ENCODE results near the gene HTRA3.

DNA sequence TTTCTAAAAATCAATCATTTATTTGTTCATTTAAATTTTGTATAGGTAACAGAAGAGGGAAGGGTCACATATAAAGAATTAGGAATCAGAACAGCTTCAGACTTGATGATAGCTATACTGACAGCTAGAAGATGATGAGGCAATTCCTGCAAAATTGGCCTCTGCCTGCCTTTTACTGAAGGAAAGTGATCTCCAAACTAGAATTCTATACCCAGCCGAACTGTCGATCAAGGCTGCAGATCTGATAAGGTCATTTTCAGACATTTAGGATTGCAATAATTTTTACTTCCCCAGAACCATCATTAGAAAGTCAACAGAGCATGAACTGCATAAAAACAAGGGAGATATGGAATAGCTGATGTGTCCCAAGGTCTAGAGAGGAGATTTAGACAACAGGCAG is 66.3 kb downstream of the HTRA3 start:
- TF ChIP-seq, protein P1, sequence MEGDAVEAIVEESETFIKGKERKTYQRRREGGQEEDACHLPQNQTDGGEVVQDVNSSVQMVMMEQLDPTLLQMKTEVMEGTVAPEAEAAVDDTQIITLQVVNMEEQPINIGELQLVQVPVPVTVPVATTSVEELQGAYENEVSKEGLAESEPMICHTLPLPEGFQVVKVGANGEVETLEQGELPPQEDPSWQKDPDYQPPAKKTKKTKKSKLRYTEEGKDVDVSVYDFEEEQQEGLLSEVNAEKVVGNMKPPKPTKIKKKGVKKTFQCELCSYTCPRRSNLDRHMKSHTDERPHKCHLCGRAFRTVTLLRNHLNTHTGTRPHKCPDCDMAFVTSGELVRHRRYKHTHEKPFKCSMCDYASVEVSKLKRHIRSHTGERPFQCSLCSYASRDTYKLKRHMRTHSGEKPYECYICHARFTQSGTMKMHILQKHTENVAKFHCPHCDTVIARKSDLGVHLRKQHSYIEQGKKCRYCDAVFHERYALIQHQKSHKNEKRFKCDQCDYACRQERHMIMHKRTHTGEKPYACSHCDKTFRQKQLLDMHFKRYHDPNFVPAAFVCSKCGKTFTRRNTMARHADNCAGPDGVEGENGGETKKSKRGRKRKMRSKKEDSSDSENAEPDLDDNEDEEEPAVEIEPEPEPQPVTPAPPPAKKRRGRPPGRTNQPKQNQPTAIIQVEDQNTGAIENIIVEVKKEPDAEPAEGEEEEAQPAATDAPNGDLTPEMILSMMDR (conservative IDR thresholded peaks at IDR 0.05), result no peak
- TF ChIP-seq ZFX (IDR thresholded peaks at IDR 0.05), result no peak
